GM10248 (cell line): Measurements from ENCODE around the gene KLF13.
A peak's percentile ranks its signal among the peaks of the same experiment; 100 is the strongest.

Source experiments
- CTCF ChIA-PET: fragments of 300-600 bp; sonication (Branson Sonifier 250); formaldehyde crosslinking; extraction: SDS; loops from one replicate; lab custom pipeline; 2021; ENCODE audit warnings: antibody characterized with exemption; lab: Yijun Ruan, JAX
- POLR2A ChIA-PET: fragments of 350-650 bp; sonication (Branson Sonifier 250); formaldehyde crosslinking; extraction: SDS; loops from one replicate; lab custom pipeline; 2020; ENCODE audit warnings: antibody characterized with exemption; lab: Yijun Ruan, JAX
- DNase-seq: peaks from one replicate; pipeline ENCODE4 v3.0.0; 2012; ENCODE audit errors: extremely low spot score
- CTCF ChIP-seq: IDR thresholded peaks from 2 replicates; pipeline ENCODE4 v1.5.1; 2012; ENCODE audit warnings: mild to moderate bottlenecking, low read depth; ENCODE audit errors: extremely low read depth, missing control alignments, control extremely low read depth

Gene KLF13

GRCh38 chr15:31362886-31363285 lies 36.3 kb downstream of the KLF13 start:
- ChIA-PET CTCF (interaction anchor here (0.8 to 6.5 kb wide), 7 partner anchors 9 to 148 kb away, joined by 3 to 43 read pairs (median 8); no protein-coding TSS in a partner anchor), POLR2A (interaction anchor here (1.0 kb wide), 1 partner anchor 16 kb away, joined by 3 read pairs; no protein-coding TSS in a partner anchor)
- DNase-seq, result no peak
- TF ChIP-seq CTCF, result no peak

DNA sequence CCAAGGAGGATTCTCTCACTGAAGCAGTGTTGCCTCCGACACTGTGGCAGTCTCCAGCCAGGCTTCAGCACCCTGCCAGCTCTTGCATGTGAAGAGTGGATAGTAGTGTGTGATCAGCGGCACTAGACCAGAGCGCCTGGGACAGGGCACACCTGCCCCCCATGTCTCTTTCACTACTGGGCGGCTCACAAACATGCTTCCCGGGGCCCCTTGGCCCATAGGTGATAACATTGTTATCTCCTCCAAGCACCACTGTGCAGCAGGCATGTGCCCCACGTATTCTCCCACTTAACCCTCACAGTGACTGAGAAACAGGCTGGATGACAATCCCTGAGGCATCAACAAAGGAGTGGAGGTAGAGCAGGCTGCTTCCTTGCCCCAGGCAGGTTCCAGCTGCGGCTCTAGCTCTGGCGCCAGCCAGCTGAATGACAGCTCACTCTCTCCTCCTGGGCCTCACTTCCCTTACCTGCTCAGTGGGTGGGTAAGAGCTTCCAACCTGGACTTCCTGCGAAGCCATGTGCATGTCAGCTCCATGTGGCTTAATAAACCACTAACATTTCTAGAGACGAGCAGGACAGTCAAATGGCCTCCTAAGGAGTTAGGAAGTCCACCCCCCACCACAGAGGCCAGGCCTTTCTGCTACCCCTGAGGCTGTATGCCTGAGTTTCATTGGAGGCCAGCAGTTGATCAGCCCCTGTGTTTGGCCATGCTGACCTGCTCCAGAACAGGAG lies 37.8 kb downstream of the KLF13 start:
- DNase-seq, result no peak
- CTCF ChIA-PET, result interaction anchor here (0.9 to 5.8 kb wide), 12 partner anchors 8 to 164 kb away, joined by 3 to 47 read pairs (median 6); no protein-coding TSS in a partner anchor
- POLR2A ChIA-PET, result interaction anchor here (0.8 to 1.6 kb wide), 4 partner anchors 8 to 73 kb away, joined by 3 to 9 read pairs (median 4); no protein-coding TSS in a partner anchor
- TF ChIP-seq CTCF, result no peak

DNA sequence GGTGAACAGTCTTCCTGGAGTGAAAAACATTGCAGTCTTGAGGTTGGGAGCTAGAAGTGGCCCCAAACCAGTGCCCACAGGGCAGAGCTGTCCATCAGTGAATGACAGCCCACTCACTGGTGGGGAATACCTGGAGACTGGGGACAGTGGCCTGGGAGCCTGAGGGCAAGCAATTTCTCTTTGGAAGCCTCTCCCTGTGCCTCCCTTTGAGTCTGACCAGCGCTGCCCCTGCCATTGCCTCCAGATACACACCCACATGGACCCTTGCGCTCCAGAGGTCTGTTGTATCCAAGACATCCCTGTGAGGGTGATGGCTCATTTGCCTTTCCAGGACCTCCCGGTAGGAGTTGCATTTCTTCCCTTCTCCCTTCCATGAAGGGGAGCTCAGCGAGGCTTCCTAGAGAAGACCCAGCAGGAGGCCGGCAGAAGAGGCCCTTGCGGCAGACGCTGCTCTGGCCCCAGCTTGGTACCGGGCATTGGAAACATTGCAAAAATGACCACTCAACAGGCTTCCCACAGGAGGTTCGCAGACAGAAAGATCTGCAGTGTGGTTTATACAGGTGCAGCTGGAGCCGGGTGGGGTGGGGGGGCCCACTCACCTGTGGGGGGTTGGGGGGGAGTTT lies 38.5 kb downstream of the KLF13 start:
- CTCF ChIA-PET, result interaction anchor here (0.9 to 5.8 kb wide), 22 partner anchors 9 to 165 kb away, joined by 3 to 47 read pairs (median 4); no protein-coding TSS in a partner anchor
- no peak for DNase-seq
- no peak for TF ChIP-seq CTCF
- POLR2A ChIA-PET, result interaction anchor here (0.8 to 1.6 kb wide), 4 partner anchors 8 to 72 kb away, joined by 3 to 9 read pairs (median 4); no protein-coding TSS in a partner anchor

- peak; percentile 64 for TF ChIP-seq CTCF
- CTCF ChIA-PET, result interaction anchor here (0.7 to 5.8 kb wide), 27 partner anchors 9 to 166 kb away, joined by 3 to 47 read pairs (median 4); no protein-coding TSS in a partner anchor
- POLR2A ChIA-PET, result interaction anchor here (0.8 to 1.6 kb wide), 4 partner anchors 9 to 72 kb away, joined by 3 to 9 read pairs (median 4); no protein-coding TSS in a partner anchor
- peak; percentile 79 for DNase-seq
Measured at GRCh38 chr15:31365655-31366127, 39.1 kb downstream of the KLF13 start.

- TF ChIP-seq CTCF, result no peak
- POLR2A ChIA-PET, result interaction anchor here (1.6 kb wide), 1 partner anchor 12 kb away, joined by 5 read pairs; no protein-coding TSS in a partner anchor
- DNase-seq, result no peak
- CTCF ChIA-PET, result interaction anchor here (0.7 to 5.8 kb wide), 24 partner anchors 10 to 166 kb away, joined by 3 to 47 read pairs (median 4); no protein-coding TSS in a partner anchor
Measured at GRCh38 chr15:31366169-31366734, 39.6 kb downstream of the KLF13 start.

- CTCF ChIA-PET, result interaction anchor here (1.0 to 5.8 kb wide), 16 partner anchors 11 to 152 kb away, joined by 3 to 47 read pairs (median 4); no protein-coding TSS in a partner anchor
- no peak for DNase-seq
- no peak for TF ChIP-seq CTCF
- POLR2A ChIA-PET, result no interaction called here
Measured at GRCh38 chr15:31367021-31367729, 40.5 kb downstream of the KLF13 start.
